IgD-negative memory B cell (primary cell): ENCODE measurements around the gene ANLN. TPM values are rescaled to one million over a fixed set of nuclear protein-coding genes. Genes with fewer than 3 reads are reported as not detected.

Experiments
- H3K27ac Mint-ChIP-seq, 3 donors: one replicate each; pipeline ENCODE4 v1.8.0; 2020 to 2022; ENCODE audit warnings: mild to moderate bottlenecking in 3 of 3, mixed read lengths in 3 of 3, moderate library complexity in 1 of 3
- H3K27me3 Mint-ChIP-seq: one replicate; pipeline ENCODE4 v1.8.0; 2021; ENCODE audit warnings: mixed read lengths
- H3K36me3 Mint-ChIP-seq: one replicate; pipeline ENCODE4 v1.8.0; 2020; ENCODE audit warnings: mild to moderate bottlenecking, mixed read lengths
- H3K4me1 Mint-ChIP-seq, 3 donors: one replicate each; pipeline ENCODE4 v1.8.0; 2020 to 2022; ENCODE audit warnings: mixed read lengths in 3 of 3, mild to moderate bottlenecking in 1 of 3
- H3K4me3 Mint-ChIP-seq, 4 donors: one replicate each; pipeline ENCODE4 v1.8.0; 2020 to 2022; ENCODE audit warnings: mild to moderate bottlenecking in 4 of 4, mixed read lengths in 4 of 4, moderate library complexity in 3 of 4
- H3K9me3 Mint-ChIP-seq, 3 donors: one replicate each; pipeline ENCODE4 v1.8.0; 2020 to 2021; ENCODE audit warnings: mixed read lengths in 3 of 3, mild to moderate bottlenecking in 1 of 3
- polyA plus RNA-seq: library from polyadenylated mRNA; unstranded; fragments of 300-500 nt; fragmentation: Illumina TruSeq; gene quantifications from one replicate; pipeline ENCODE4 v1.2.3, GENCODE V29; 2021

Gene ANLN
- polyA plus RNA-seq, 1 donor from 2014 or later, result not detected

GRCh38 chr7:36416251-36416650 lies 26.6 kb downstream of the ANLN start:
- no peaks in the 10 kb centered on the region for H3K4me1 Mint-ChIP-seq
- H3K9me3 Mint-ChIP-seq, result no peaks in the 10 kb centered on the region
- no peak overlapping the region for H3K27ac Mint-ChIP-seq
- H3K27me3 Mint-ChIP-seq, result no peaks in the 10 kb centered on the region
- no peak overlapping the region for H3K4me3 Mint-ChIP-seq
- H3K36me3 Mint-ChIP-seq, result no peaks in the 10 kb centered on the region

- Mint-ChIP-seq H3K4me3 (no peak overlapping the region), H3K36me3 (no peaks in the 10 kb centered on the region), H3K4me1 (no peaks in the 10 kb centered on the region), H3K27me3 (no peaks in the 10 kb centered on the region), H3K27ac (no peak overlapping the region), H3K9me3 (no peaks in the 10 kb centered on the region)
Observed at GRCh38 chr7:36420307-36420706, 30.6 kb downstream of the ANLN start.

GRCh38 chr7:36422072-36422471 lies 32.4 kb downstream of the ANLN start:
- Mint-ChIP-seq H3K36me3 (no peaks in the 10 kb centered on the region), H3K4me3 (no peak overlapping the region), H3K27me3 (no peaks in the 10 kb centered on the region), H3K27ac (no peak overlapping the region), H3K9me3 (no peaks in the 10 kb centered on the region), H3K4me1 (no peaks in the 10 kb centered on the region)

- H3K27ac Mint-ChIP-seq, result no peak overlapping the region
- H3K4me3 Mint-ChIP-seq, result no peak overlapping the region
- H3K27me3 Mint-ChIP-seq, result no peaks in the 10 kb centered on the region
- H3K4me1 Mint-ChIP-seq, result no peaks in the 10 kb centered on the region
- H3K36me3 Mint-ChIP-seq, result no peaks in the 10 kb centered on the region
- H3K9me3 Mint-ChIP-seq, result no peaks in the 10 kb centered on the region
Observed at GRCh38 chr7:36423633-36424032, 34.0 kb downstream of the ANLN start.

- Mint-ChIP-seq H3K9me3 (peaks cover 2 to 11% (median 4%) of the 10 kb centered on the region in 3 donors), H3K27me3 (no peaks in the 10 kb centered on the region)
Observed at GRCh38 chr7:36430186-36430585, 40.5 kb downstream of the ANLN start.

GRCh38 chr7:36430881-36431280 lies 41.2 kb downstream of the ANLN start:
- Mint-ChIP-seq H3K9me3 (peaks cover 2 to 11% (median 4%) of the 10 kb centered on the region in 3 donors), H3K27ac (no peak overlapping the region), H3K4me3 (no peak overlapping the region), H3K27me3 (no peaks in the 10 kb centered on the region), H3K4me1 (no peaks in the 10 kb centered on the region), H3K36me3 (no peaks in the 10 kb centered on the region)

More at GRCh38 chr7:36430186-36430585, 40.5 kb downstream of the ANLN start:
- no peaks in the 10 kb centered on the region for H3K36me3 Mint-ChIP-seq
- H3K4me3 Mint-ChIP-seq, result no peak overlapping the region
- no peaks in the 10 kb centered on the region for H3K4me1 Mint-ChIP-seq
- H3K27ac Mint-ChIP-seq, result no peak overlapping the region

GRCh38 chr7:36438211-36438610 lies 48.5 kb downstream of the ANLN start:
- H3K4me3 Mint-ChIP-seq, result no peak overlapping the region
- no peaks in the 10 kb centered on the region for H3K9me3 Mint-ChIP-seq
- H3K4me1 Mint-ChIP-seq, result no peaks in the 10 kb centered on the region
- H3K27ac Mint-ChIP-seq, result no peak overlapping the region
- H3K36me3 Mint-ChIP-seq, result no peaks in the 10 kb centered on the region
- H3K27me3 Mint-ChIP-seq, result no peaks in the 10 kb centered on the region

GRCh38 chr7:36439624-36440023 lies 50.0 kb downstream of the ANLN start:
- H3K4me3 Mint-ChIP-seq, result no peak overlapping the region

GRCh38 chr7:36440880-36441279 lies 51.2 kb downstream of the ANLN start:
- Mint-ChIP-seq H3K36me3 (no peaks in the 10 kb centered on the region), H3K27me3 (no peaks in the 10 kb centered on the region), H3K9me3 (no peaks in the 10 kb centered on the region), H3K4me3 (no peak overlapping the region), H3K27ac (no peak overlapping the region), H3K4me1 (no peaks in the 10 kb centered on the region)

More at GRCh38 chr7:36439624-36440023, 50.0 kb downstream of the ANLN start:
- no peaks in the 10 kb centered on the region for H3K36me3 Mint-ChIP-seq
- H3K4me1 Mint-ChIP-seq, result no peaks in the 10 kb centered on the region
- H3K27ac Mint-ChIP-seq, result no peak overlapping the region
- no peaks in the 10 kb centered on the region for H3K27me3 Mint-ChIP-seq
- no peaks in the 10 kb centered on the region for H3K9me3 Mint-ChIP-seq

GRCh38 chr7:36441344-36442022 lies 51.8 kb downstream of the ANLN start:
- Mint-ChIP-seq H3K27ac (no peak overlapping the region), H3K36me3 (no peaks in the 10 kb centered on the region), H3K9me3 (no peaks in the 10 kb centered on the region), H3K4me3 (no peak overlapping the region), H3K27me3 (no peaks in the 10 kb centered on the region), H3K4me1 (no peaks in the 10 kb centered on the region)

- Mint-ChIP-seq H3K36me3 (no peaks in the 10 kb centered on the region), H3K27me3 (no peaks in the 10 kb centered on the region), H3K27ac (no peak overlapping the region), H3K9me3 (no peaks in the 10 kb centered on the region), H3K4me3 (no peak overlapping the region), H3K4me1 (peaks cover 0 to 1% (median 0%) of the 10 kb centered on the region in 3 donors)
Observed at GRCh38 chr7:36448781-36449379, 59.2 kb downstream of the ANLN start.

GRCh38 chr7:36449685-36450084 lies 60.0 kb downstream of the ANLN start:
- H3K27me3 Mint-ChIP-seq, result no peaks in the 10 kb centered on the region

GRCh38 chr7:36453769-36454168 lies 64.1 kb downstream of the ANLN start:
- Mint-ChIP-seq H3K4me1 (no peaks in the 10 kb centered on the region), H3K9me3 (no peaks in the 10 kb centered on the region), H3K36me3 (no peaks in the 10 kb centered on the region), H3K4me3 (no peak overlapping the region), H3K27ac (no peak overlapping the region), H3K27me3 (no peaks in the 10 kb centered on the region)

More at GRCh38 chr7:36449685-36450084, 60.0 kb downstream of the ANLN start:
- Mint-ChIP-seq H3K4me3 (no peak overlapping the region), H3K36me3 (no peaks in the 10 kb centered on the region), H3K9me3 (no peaks in the 10 kb centered on the region), H3K27ac (no peak overlapping the region), H3K4me1 (peaks cover 0 to 1% (median 0%) of the 10 kb centered on the region in 3 donors)

GRCh38 chr7:36455646-36456045 lies 66.0 kb downstream of the ANLN start:
- Mint-ChIP-seq H3K9me3 (no peaks in the 10 kb centered on the region), H3K4me1 (no peaks in the 10 kb centered on the region), H3K27me3 (no peaks in the 10 kb centered on the region), H3K36me3 (no peaks in the 10 kb centered on the region), H3K27ac (no peak overlapping the region), H3K4me3 (no peak overlapping the region)

- no peak overlapping the region for H3K27ac Mint-ChIP-seq
- no peaks in the 10 kb centered on the region for H3K27me3 Mint-ChIP-seq
- no peaks in the 10 kb centered on the region for H3K4me1 Mint-ChIP-seq
- no peaks in the 10 kb centered on the region for H3K9me3 Mint-ChIP-seq
- H3K36me3 Mint-ChIP-seq, result no peaks in the 10 kb centered on the region
- no peak overlapping the region for H3K4me3 Mint-ChIP-seq
Observed at GRCh38 chr7:36456138-36456537, 66.5 kb downstream of the ANLN start.

- no peaks in the 10 kb centered on the region for H3K36me3 Mint-ChIP-seq
- no peaks in the 10 kb centered on the region for H3K27me3 Mint-ChIP-seq
- no peaks in the 10 kb centered on the region for H3K4me1 Mint-ChIP-seq
- no peaks in the 10 kb centered on the region for H3K9me3 Mint-ChIP-seq
- no peak overlapping the region for H3K27ac Mint-ChIP-seq
- no peak overlapping the region for H3K4me3 Mint-ChIP-seq
Observed at GRCh38 chr7:36456548-36456947, 66.9 kb downstream of the ANLN start.
